Activated naive CD4-positive, alpha-beta T cell (primary cell): ENCODE measurements around the gene SLC2A10.

Experiments
- DNase-seq, 4 experiments: peaks; one replicate each; lab custom pipeline; 2025; lab: John Stamatoyannopoulos, UW

SLC2A10 gene

DNA sequence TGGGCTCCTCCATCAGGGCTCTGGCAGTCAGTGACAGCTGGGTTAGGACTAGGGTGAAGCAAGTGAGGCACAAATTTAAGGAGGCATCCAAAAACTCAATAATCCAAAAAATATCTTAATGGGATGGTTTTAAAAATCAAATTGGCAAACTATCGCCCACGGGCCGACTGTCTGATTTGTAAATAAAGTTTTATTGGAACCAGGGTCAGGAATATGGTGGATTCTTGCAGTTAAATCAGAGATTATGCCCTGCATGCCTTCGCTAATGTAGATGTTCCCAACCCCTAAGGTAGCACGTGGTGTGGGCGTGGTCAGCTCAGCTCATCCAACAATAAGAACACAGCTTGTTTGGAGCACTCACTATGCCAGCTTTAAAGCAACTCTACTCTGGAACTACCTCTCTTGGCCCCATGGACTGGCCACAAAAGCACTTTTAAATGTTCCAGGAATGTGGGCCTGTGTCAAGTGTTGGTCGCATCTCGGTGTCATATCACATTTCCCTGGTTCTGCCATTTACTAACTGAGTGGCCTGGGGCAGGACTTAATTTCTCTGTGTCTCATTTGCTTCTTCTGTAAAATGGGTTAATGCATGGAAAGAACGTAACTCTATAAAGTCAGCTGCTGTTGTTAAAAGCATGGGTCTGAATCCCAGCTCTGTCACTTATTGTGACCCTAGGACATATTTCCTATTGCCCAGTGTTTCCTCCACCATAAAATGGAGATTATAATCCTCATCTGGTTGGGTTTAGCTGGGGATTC lies 27.2 kb upstream of the SLC2A10 start:
- no peak for DNase-seq

DNA sequence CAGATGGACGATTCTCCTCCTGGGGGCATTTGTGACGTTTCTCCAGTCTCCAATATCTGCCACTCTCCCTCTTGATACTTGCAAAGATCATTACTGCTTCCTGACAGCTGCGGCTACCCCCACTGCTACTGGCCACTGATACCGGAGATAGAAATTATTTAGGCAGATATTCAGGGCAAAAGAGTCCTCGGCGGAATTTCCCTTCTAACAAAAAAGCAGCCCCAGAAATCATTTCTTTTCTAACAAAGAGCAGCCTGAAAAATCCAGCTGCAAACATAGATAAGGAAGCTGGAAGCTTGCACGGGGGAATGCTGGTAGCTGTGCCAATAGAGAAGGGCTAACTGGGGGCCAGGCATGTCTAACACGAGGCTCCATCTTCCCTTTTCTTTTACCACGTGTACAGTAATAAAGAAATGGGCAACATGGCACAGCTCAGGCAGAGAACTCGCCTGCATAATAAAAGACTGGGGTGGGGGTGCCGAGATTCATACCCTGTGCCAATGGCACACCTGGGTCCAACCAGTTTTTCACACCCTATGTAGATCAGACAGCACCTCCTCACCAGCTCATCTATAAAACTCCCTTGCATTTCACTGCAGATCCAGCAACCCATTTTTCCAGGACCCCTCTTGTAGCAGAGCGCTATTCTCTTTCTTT lies 26.3 kb upstream of the SLC2A10 start:
- no peak for DNase-seq

DNA sequence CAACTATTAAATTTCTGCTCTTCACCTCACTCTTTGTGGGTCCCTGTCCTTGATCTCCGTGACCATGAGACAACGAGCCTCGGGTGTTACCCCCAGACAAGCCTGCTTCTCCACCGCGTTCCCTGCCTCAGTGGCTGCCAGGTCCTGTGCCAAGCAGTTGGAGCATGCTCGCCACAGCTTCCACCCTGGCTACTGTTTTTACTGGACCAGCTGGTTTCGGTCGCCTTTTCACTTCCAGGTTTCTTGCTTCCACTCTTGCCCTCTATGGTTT lies 25.8 kb upstream of the SLC2A10 start:
- no peak for DNase-seq

DNA sequence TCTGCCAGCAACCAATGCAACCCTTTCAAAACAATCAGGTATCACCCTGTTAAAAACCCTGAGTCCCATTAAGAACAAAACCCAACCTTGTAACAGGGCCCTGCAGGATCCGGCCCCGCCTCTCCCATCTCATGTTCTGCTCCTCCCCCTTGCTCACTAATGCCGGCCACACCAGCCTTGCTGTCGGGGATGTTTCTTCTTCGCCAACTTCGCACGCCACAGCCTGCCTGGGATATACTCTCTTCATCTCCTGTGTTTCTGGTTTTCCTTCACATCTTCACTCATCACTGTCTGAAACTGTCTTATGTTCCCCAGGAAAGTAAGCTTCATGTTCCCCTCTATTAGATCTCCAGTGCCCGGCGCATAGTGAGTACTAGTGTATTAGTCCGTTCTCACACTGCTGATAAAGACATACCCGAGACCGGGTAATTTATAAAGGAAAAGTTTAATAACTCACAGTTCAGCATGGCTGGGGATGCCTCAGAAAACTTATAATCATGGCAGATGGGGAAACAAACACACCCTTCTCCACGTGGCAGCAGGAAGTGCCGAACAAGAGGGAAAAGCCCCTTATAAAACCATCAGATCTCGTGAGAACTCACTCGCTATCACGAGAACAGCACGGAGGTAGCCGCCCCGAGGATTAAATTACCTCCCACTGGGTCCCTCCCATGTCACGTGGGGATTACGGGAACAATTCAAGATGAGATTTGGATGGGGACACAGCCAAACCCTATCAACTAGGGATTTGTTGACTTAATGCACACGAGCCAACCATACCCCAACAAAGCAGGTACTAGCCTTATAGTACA lies 25.3 kb upstream of the SLC2A10 start:
- DNase-seq = no peak

DNA sequence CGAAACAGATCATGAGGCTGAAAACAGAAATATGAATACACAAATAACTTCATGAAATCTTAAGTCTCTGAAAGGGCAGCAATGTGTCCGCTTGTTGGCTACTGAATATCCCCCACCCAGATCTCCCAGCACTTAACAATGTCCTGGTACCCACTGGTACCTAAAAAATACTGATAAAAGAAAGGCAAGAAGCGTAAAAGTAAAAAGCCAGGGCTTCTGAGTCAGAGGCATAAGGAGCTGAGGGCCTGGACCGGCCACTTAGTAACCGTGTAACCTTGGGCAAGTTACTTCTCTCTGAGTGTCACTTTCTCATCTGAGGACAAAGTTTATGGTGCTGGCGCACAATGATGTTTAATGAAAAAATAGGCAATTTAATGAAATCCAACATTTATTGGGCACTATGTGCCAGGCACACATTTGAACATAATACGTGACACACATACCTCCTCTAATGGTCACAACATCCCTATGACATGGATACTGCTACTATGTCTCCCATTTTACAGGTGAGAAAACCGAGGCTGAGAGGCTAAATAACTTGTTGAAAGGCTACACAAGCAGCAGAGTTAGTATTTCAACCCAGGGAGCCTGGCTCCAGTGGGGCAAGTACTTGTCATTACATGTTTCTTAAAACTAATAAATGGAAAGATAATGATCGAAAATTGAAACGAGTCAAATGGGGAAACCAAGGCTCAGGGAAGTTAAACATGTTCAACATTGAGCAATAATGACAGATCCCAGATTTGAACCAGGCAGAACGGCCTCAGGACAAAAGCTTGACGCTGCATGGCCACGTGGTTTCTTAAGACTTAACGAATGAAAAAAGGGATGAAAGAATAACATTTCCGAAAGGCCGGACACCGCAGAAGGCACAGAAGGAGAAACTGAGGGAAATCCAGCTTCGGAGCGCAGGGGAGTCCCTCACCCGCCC lies 21.0 kb upstream of the SLC2A10 start:
- no peak for DNase-seq

DNA sequence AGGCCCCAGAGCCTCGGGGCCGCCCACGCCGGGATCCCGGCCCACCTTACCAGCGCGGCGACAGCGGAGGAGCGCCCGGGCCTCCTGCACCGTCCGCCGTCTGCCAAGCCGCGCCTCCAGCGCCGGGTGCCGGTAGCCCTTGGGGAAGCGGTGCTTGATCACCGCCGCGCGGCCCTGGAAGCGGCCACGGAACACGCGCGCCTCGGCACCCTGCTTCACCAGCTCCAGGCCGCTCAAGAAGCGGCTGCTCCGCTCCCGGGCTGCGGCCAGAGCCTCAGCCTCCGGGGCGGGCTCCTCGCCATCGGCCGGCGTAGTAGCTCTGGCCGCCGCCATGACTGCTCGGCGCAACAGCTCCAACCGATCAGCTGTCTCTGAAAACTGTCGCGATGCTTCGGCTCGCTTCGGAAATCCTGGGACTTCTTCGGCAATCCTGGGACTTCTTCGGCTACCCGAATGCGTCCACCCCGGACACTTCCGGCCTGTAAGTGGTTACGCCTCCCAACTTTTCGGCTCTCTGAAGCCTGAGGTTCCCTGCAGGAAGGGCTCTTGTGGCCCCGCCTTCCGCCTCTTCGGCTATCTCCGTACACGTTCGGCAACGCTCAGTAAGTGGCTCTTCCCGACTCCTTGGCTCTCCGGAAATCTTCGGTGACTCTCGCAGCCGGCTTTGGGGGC lies 20.2 kb upstream of the SLC2A10 start, which contains the start of gene TP53RK:
TP53RK (minus strand) TSS at position 363 of the 672 bp plus-strand sequence; CDS start at position 333, 30 bp downstream.
- DNase-seq = peak; percentile 76 to 94 (median 84)

DNA sequence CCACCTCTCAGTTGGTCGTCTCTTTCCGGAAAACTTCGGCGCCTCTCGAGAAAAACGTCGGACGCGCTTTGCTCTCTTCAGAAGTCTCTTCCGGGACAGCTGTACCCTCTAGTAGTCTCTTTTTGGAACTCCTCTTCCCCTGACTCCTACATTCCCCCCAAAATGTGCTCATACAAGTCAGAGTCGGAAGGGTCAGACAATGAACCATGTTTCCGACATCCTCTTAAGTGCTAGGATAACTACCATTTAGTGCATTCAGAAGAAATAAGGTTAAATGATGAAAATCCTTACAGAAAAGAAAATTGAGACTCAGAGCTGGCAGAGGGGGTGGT lies 19.7 kb upstream of the SLC2A10 start:
- DNase-seq = no peak

DNA sequence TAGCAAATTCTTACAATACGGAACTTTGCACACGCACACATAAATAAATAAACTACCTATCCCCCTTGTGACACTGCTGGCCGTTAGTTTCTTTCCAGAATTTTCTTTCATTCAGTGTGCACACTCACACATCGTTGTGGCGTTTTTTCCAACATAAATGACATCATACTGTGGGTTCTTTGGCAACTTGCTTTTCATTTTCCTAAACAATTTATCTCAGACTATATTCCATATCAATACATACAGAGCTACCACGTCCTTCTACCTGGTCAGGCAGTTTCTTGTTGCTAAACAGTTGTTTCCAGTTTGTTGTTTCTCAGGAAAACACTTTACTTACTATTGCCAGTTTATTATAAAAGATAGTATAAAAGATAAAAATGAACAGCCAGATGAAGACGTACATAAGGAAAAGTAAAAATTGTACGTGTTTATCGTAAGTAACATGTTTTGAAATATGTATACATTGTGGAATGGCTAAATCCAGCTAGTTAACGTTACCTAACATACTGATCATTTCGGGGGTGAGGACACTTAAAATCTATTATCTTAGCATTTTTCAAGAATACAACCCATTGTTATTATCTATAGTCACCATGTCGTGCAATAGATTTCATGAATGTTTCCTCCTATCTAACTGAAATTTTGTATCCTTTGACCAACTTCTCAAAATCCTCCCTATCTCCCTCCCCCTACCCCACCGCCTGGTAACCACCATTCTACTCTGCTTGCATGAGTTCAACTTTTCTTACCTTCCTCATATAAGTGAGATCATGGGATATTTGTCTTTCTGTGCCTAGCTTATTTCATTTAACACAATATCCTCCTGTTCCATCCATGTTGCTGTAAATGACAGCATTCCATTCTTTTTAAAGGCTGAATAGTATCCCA lies 19.0 kb upstream of the SLC2A10 start:
- no peak for DNase-seq

DNA sequence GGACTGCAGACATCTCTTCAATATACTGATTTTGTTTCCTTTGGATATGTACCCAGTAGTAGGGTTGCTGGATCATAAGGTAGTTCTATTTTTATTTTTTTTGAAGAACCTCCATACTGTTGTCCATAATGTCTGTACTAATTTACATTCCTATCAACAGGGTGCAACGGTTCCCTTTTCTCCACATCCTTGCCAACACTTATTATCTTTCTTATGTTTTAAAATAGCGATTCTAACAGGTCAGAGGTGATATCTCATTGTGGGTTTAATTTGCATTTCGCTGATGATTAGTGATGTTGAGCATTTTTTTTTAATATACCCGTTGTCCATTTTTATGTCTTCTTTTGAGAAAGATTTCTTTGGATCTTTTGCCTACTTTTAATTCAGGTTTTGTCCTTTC lies 18.3 kb upstream of the SLC2A10 start:
- no peak for DNase-seq

DNA sequence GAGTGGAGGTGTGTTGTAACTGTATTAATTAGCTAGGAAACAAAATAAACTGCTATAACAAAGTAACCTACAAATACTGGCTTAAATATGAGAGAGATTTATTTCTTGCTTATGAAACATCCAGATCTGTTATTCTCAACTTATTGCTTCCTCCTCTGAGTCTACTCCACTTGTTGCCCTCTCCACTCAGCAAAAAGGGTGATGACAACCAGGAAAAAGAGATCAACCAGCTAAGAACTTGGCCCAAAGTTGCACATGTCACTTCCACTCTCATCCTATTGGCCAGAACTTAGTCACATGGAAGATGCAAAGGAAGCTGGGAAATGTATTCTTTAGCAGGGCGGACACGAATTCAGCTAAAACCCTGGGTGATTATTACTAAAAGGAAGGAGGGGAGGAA lies 15.0 kb upstream of the SLC2A10 start:
- no peak for DNase-seq

DNA sequence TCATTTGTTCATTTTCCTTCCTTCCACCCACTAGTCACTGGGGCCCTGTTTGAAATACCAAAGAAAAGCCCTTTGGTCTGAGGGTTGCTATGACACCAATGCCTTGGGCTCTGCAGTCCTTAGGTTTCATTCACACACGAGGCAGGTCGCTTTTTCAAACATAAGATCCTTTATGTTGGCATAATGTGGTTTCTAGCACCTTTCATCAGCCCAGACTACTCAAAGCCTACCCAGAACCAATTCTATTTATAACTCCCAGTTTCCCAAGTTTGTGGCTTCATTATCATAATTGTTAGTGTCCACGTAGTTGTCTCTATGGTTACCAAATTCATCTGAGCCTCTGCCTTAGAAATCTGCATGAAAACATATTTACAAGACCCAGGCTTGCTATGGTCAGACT lies 13.6 kb upstream of the SLC2A10 start:
- DNase-seq = no peak

DNA sequence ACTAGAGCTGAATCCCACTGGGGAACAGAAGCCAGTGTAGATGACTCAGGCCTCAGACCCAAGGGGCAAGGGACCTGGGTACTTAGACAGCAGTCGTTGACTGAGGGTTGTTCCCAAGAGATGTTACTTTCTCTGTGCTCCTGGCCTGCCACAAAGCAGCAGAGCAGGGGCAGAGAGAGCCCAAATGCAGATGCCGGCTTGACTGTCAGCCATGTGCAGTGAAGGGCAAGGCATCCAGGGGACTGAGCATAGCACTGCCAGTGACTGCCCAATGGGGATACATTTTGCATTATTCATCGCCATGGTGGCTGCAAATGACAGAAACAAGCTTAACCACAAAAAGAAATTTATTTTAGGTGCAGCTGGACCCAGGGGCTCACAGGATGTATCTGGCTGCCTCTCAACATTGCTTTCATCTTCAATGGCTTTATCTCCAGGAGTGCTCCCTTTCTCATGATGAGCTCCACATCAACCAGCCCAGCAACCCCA lies 12.6 kb upstream of the SLC2A10 start:
- DNase-seq = no peak

DNA sequence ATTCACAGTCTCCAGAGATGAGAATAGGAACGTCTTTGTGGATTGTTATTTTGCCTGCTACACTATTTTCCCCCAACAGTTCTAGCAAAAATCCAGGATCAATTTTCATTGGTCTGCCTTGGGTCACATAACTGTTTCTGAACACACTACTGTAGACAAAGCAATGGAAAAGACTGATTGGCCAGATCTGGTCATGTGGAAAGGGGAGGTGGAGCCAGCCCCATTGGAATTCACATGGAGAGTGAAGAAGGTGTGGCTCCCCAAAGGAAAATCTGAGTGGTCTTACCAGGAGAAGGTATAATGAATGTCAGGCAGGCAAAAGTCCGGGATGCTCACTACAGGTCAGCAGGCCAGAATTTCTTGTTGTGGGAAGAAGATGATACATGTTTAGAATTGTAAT lies 10.7 kb upstream of the SLC2A10 start:
- DNase-seq = no peak

DNA sequence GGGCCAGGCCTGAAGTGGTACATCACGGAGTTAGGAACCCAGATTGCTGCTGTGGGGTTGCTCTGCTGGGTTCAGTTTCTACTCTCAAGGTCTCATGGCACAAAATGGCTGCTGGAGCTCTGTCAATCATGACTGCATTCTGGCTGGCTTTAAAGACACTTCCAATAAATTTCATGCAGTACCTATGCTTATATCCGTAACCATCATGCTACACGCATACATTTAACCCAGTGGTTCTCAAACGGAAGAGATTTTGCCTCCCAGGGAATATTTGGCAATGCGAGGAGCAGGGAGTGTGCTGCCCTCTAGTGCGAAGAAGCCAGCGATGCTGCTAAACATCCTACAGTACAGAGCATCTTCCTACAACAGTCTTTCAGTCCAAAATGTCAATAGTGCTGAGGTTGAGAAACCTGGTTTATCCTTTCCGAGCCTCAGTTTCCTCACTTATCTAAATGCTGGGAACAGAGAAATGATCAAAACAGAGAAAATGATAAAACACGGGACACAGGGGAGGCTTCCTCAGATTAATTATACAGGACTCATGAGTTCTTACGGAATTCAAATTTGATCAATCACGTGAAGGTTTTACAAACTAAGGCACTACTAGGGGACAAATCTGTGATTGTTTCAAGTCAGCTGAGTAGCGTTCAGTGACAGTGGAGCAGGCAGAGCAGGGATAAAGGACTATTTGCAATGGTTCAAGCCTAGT lies 9.6 kb upstream of the SLC2A10 start:
- no peak for DNase-seq

DNA sequence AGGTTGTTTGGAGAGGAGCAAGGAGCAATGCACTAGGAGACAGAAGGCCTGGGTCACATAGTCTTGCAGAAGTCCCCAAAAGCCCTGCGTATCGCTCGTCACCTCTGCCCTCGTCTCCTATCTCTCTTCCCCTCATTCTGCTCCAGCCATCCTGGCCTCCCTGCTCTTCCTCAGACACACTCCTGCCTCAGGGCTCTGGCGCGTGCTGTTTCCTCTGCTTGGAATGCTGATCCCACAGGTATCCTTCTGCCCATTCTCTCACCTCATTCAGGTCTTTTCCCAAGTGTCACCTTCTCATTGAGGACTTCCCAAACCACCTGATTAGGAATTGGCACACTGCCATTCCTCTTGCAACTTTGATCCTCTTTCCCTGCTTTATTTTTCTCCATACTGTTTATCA lies 9.0 kb upstream of the SLC2A10 start:
- no peak for DNase-seq

DNA sequence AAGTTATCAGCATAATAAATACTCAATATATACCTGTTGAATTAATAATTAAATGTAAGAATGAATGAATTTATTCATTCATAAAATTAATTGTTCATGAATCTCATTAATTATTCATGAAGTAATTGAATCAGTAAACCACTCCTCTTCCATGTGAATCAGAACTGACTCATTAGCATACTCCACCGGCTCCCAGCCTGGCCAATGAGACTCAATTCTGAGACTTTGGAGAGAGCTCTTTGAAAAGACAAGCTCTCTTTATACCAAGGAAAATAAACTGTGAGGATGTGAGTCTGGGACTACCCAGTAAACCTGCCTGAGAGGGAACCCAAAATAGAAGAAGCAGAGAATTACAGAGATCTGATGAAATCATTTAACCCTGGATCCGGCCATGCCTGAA lies 8.4 kb upstream of the SLC2A10 start:
- no peak for DNase-seq

DNA sequence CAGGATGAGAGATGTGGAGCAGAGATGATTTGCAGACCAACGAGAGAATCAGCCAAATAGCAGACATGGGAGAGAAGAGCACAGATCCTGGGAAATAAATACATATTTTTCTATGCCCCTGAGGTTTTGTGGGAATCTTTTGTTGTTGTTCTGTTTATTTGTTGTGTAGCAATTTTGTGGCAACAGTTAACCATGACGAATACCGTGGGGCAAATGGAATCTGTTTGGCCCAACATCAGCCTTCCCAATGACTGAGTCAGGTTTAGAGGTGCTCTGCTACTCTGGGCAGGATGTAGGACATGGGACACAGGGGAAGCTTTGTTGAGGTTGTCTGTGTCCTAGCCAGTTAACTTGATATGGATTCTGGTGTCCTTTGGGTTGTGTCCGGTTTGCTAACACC lies 7.9 kb upstream of the SLC2A10 start:
- DNase-seq = no peak

DNA sequence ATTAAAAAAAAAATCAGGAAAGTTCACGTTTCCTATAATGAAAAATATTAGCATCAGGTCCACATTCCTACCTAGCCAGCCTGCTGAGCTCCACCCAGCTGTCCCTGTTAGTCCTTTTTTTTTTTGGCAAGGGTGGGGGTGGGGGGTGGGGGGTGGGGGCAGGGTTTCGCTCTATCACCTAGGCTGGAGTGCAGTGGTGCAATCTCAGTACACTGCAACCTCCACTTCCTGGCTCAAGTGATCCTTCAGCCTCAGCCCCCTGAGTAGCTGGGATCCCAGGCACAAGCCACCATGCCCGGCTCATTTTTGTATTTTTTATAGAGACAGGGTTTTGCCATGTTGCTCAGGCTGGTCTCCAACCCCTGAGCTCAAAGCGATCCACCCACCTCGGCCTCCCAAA lies 7.5 kb upstream of the SLC2A10 start:
- DNase-seq = no peak

DNA sequence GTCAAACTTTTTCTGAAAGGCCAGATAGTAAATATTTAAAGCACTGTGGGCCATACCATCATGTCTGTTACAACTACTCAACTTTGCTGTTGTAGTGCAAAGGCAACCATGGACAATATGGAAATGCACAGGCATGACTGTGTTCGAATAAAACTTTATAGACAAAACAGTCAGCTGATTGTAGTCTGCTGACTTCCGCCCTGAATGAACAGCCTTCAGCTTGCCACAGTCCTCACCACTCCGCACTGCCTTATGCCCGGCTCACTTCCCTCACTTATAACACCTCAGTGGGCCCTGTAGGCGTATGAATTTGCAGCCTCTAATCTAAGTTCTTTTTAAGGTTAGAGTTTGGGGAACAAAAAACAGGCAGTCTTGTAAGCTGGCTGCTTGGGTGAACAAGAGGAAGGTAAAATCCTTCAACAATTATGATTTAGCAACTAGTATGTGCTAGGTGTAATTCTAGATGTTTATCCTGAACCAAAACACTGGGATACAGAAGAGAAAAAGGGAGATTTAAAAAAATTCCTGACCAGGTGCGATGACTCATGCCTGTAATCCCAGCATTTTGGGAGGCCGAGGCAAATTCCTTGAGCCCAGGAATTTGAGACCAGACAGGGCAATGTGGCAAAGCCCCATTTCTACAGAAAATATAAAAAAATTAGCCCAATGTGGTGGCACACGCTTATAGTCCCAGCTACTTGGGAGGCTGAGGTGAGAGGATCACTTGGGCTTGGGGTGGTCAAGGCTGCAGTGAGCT lies 6.8 kb upstream of the SLC2A10 start:
- DNase-seq = no peak
